Measurements from ENCODE around the gene ADGRA1.
"Not testable (repeated sequence)": the region's sequence is repeated elsewhere in the genome, so short reads cannot be mapped to it uniquely, and the experiment has no call there.

The ADGRA1 gene

GRCh38 chr10:133137486-133138145 lies 49.9 kb downstream of the ADGRA1 start:
- not testable (repeated sequence) for H3K9ac ChIP-seq (ENCODE audit: low read depth, low read length); H3K36me3 ChIP-seq (ENCODE audit: insufficient read depth, low read depth, low read length); H3K9me3 ChIP-seq (ENCODE audit: insufficient read depth, low read depth, low read length)

GRCh38 chr10:133139551-133140065 lies 51.9 kb downstream of the ADGRA1 start:
- H3K27ac ChIP-seq (ENCODE audit: low read length), result no peak overlapping the region
- no peaks in the 10 kb centered on the region for H3K36me3 ChIP-seq (ENCODE audit: insufficient read depth, low read depth, low read length)
- no peak overlapping the region for H3K9ac ChIP-seq (ENCODE audit: low read depth, low read length)
- no peaks in the 10 kb centered on the region for H3K9me3 ChIP-seq (ENCODE audit: insufficient read depth, low read depth, low read length)
- no peak overlapping the region for H3K4me3 ChIP-seq (ENCODE audit: low read length)
- H3K27me3 ChIP-seq (ENCODE audit: insufficient read depth, low read length), result 0 out of 2 replicates have a peak, but pooled peaks cover 1% of the 10 kb centered on the region
- no peaks in the 10 kb centered on the region for H3K4me1 ChIP-seq (ENCODE audit: insufficient read depth, low read length)

More at GRCh38 chr10:133137486-133138145, 49.9 kb downstream of the ADGRA1 start:
- not testable (repeated sequence) for H3K4me1 ChIP-seq (ENCODE audit: insufficient read depth, low read length); H3K4me3 ChIP-seq (ENCODE audit: low read length); H3K27me3 ChIP-seq (ENCODE audit: insufficient read depth, low read length); H3K27ac ChIP-seq (ENCODE audit: low read length)

- Histone ChIP-seq H3K4me3 (ENCODE audit: low read length) (no peak overlapping the region), H3K9ac (ENCODE audit: low read depth, low read length) (no peak overlapping the region), H3K36me3 (ENCODE audit: insufficient read depth, low read depth, low read length) (no peaks in the 10 kb centered on the region), H3K4me1 (ENCODE audit: insufficient read depth, low read length) (no peaks in the 10 kb centered on the region), H3K9me3 (ENCODE audit: insufficient read depth, low read depth, low read length) (no peaks in the 10 kb centered on the region), H3K27me3 (ENCODE audit: insufficient read depth, low read length) (peaks cover 6% of the 10 kb centered on the region; the same call in 1 of the 2 replicates), H3K27ac (ENCODE audit: low read length) (no peak overlapping the region)
Measured at GRCh38 chr10:133140417-133141143, 52.9 kb downstream of the ADGRA1 start.

- Histone ChIP-seq H3K4me1 (ENCODE audit: insufficient read depth, low read length) (no peaks in the 10 kb centered on the region), H3K27ac (ENCODE audit: low read length) (no peak overlapping the region), H3K9ac (ENCODE audit: low read depth, low read length) (no peak overlapping the region), H3K4me3 (ENCODE audit: low read length) (no peak overlapping the region), H3K27me3 (ENCODE audit: insufficient read depth, low read length) (peaks cover 6% of the 10 kb centered on the region; the same call in 1 of the 2 replicates), H3K9me3 (ENCODE audit: insufficient read depth, low read depth, low read length) (no peaks in the 10 kb centered on the region), H3K36me3 (ENCODE audit: insufficient read depth, low read depth, low read length) (no peaks in the 10 kb centered on the region)
Measured at GRCh38 chr10:133141144-133141957, 53.6 kb downstream of the ADGRA1 start.

- no peaks in the 10 kb centered on the region for H3K9me3 ChIP-seq (ENCODE audit: insufficient read depth, low read depth, low read length)
- H3K27ac ChIP-seq (ENCODE audit: low read length), result no peak overlapping the region
- H3K27me3 ChIP-seq (ENCODE audit: insufficient read depth, low read length), result peaks cover 6% of the 10 kb centered on the region; the same call in 1 of the 2 replicates
- H3K4me3 ChIP-seq (ENCODE audit: low read length), result no peak overlapping the region
- no peak overlapping the region for H3K9ac ChIP-seq (ENCODE audit: low read depth, low read length)
- no peaks in the 10 kb centered on the region for H3K36me3 ChIP-seq (ENCODE audit: insufficient read depth, low read depth, low read length)
- H3K4me1 ChIP-seq (ENCODE audit: insufficient read depth, low read length), result no peaks in the 10 kb centered on the region
Measured at GRCh38 chr10:133141958-133142340, 54.2 kb downstream of the ADGRA1 start.

- H3K4me1 ChIP-seq (ENCODE audit: insufficient read depth, low read length), result no peaks in the 10 kb centered on the region
- no peak overlapping the region for H3K9ac ChIP-seq (ENCODE audit: low read depth, low read length)
- no peaks in the 10 kb centered on the region for H3K36me3 ChIP-seq (ENCODE audit: insufficient read depth, low read depth, low read length)
- H3K27ac ChIP-seq (ENCODE audit: low read length), result no peak overlapping the region
- H3K4me3 ChIP-seq (ENCODE audit: low read length), result no peak overlapping the region
- peaks cover 6% of the 10 kb centered on the region; the same call in 1 of the 2 replicates for H3K27me3 ChIP-seq (ENCODE audit: insufficient read depth, low read length)
- peaks cover 2% of the 10 kb centered on the region; the same call in 1 of the 2 replicates for H3K9me3 ChIP-seq (ENCODE audit: insufficient read depth, low read depth, low read length)
Measured at GRCh38 chr10:133142523-133143199, 54.9 kb downstream of the ADGRA1 start.

GRCh38 chr10:133143200-133143533 lies 55.4 kb downstream of the ADGRA1 start:
- H3K27me3 ChIP-seq (ENCODE audit: insufficient read depth, low read length), result peaks cover 6% of the 10 kb centered on the region; the same call in 1 of the 2 replicates
- H3K27ac ChIP-seq (ENCODE audit: low read length), result no peak overlapping the region
- H3K4me1 ChIP-seq (ENCODE audit: insufficient read depth, low read length), result no peaks in the 10 kb centered on the region
- H3K4me3 ChIP-seq (ENCODE audit: low read length), result no peak overlapping the region
- H3K9me3 ChIP-seq (ENCODE audit: insufficient read depth, low read depth, low read length), result peaks cover 6% of the 10 kb centered on the region; the same call in 1 of the 2 replicates
- H3K9ac ChIP-seq (ENCODE audit: low read depth, low read length), result no peak overlapping the region
- no peaks in the 10 kb centered on the region for H3K36me3 ChIP-seq (ENCODE audit: insufficient read depth, low read depth, low read length)

- H3K36me3 ChIP-seq (ENCODE audit: insufficient read depth, low read depth, low read length), result no peaks in the 10 kb centered on the region
- H3K9ac ChIP-seq (ENCODE audit: low read depth, low read length), result no peak overlapping the region
- no peaks in the 10 kb centered on the region for H3K4me1 ChIP-seq (ENCODE audit: insufficient read depth, low read length)
- peaks cover 9% of the 10 kb centered on the region; the same call in 1 of the 2 replicates for H3K9me3 ChIP-seq (ENCODE audit: insufficient read depth, low read depth, low read length)
- H3K27ac ChIP-seq (ENCODE audit: low read length), result no peak overlapping the region
- H3K4me3 ChIP-seq (ENCODE audit: low read length), result no peak overlapping the region
- peaks cover 6% of the 10 kb centered on the region; the same call in 1 of the 2 replicates for H3K27me3 ChIP-seq (ENCODE audit: insufficient read depth, low read length)
Measured at GRCh38 chr10:133143546-133143945, 55.8 kb downstream of the ADGRA1 start.

GRCh38 chr10:133144771-133145170 lies 57.0 kb downstream of the ADGRA1 start:
- Histone ChIP-seq H3K9me3 (ENCODE audit: insufficient read depth, low read depth, low read length) (peaks cover 9% of the 10 kb centered on the region; the same call in 1 of the 2 replicates), H3K27ac (ENCODE audit: low read length) (no peak overlapping the region), H3K4me1 (ENCODE audit: insufficient read depth, low read length) (no peaks in the 10 kb centered on the region), H3K9ac (ENCODE audit: low read depth, low read length) (no peak overlapping the region), H3K4me3 (ENCODE audit: low read length) (no peak overlapping the region), H3K36me3 (ENCODE audit: insufficient read depth, low read depth, low read length) (no peaks in the 10 kb centered on the region), H3K27me3 (ENCODE audit: insufficient read depth, low read length) (peaks cover 6% of the 10 kb centered on the region; the same call in 1 of the 2 replicates)

GRCh38 chr10:133150226-133150625 lies 62.5 kb downstream of the ADGRA1 start:
- Histone ChIP-seq H3K27me3 (ENCODE audit: insufficient read depth, low read length) (no peaks in the 10 kb centered on the region), H3K36me3 (ENCODE audit: insufficient read depth, low read depth, low read length) (no peaks in the 10 kb centered on the region), H3K9ac (ENCODE audit: low read depth, low read length) (peak overlapping the region; percentile 77; the same call in 1 of the 2 replicates), H3K27ac (ENCODE audit: low read length) (peak overlapping the region; percentile 53), H3K9me3 (ENCODE audit: insufficient read depth, low read depth, low read length) (peaks cover 12% of the 10 kb centered on the region), H3K4me1 (ENCODE audit: insufficient read depth, low read length) (peaks cover 17% of the 10 kb centered on the region), H3K4me3 (ENCODE audit: low read length) (no peak overlapping the region)

- peaks cover 12% of the 10 kb centered on the region for H3K9me3 ChIP-seq (ENCODE audit: insufficient read depth, low read depth, low read length)
- no peak overlapping the region; the same call in 1 of the 2 replicates for H3K4me3 ChIP-seq (ENCODE audit: low read length)
- peaks cover 17% of the 10 kb centered on the region for H3K4me1 ChIP-seq (ENCODE audit: insufficient read depth, low read length)
- peak overlapping the region; percentile 53 for H3K27ac ChIP-seq (ENCODE audit: low read length)
- no peaks in the 10 kb centered on the region for H3K36me3 ChIP-seq (ENCODE audit: insufficient read depth, low read depth, low read length)
- H3K9ac ChIP-seq (ENCODE audit: low read depth, low read length), result peak overlapping the region; percentile 77; the same call in 1 of the 2 replicates
- H3K27me3 ChIP-seq (ENCODE audit: insufficient read depth, low read length), result no peaks in the 10 kb centered on the region
Measured at GRCh38 chr10:133150656-133151055, 62.9 kb downstream of the ADGRA1 start.

All from iPS-20b (cell line).